Right lobe of liver (tissue), 6 donors: ENCODE data around the gene MEIS2. TPM values are rescaled to one million over a fixed set of nuclear protein-coding genes. Genes with fewer than 3 reads are reported as not detected.
A peak's percentile ranks its signal among the peaks of the same experiment; 100 is the strongest.

Experiments
- ATAC-seq, 4 donors: fragments of 200-7000 bp; cut with Tn5 transposase; one replicate each; pipeline ENCODE4 v1.9.1; 2020; ENCODE audit warnings: mild to moderate bottlenecking in 4 of 4, moderate library complexity in 4 of 4
- DNase-seq, 3 donors: peaks; one replicate each; pipeline ENCODE4 v3.0.0-alpha.2; 2020
- H3K27ac ChIP-seq, 3 donors: fragments of 200-600 bp; one replicate each; pipeline ENCODE4 v1.8.0; 2022
- H3K27me3 ChIP-seq, 2 donors: fragments of 200-600 bp; one replicate each; pipeline ENCODE4 v1.8.0; 2022
- H3K36me3 ChIP-seq, 4 donors: fragments of 200-600 bp; sonication (generic) in 1 of 4; one replicate each; pipeline versions ENCODE4 v1.5.1 to v1.8.0; 2017 to 2022; ENCODE audit warnings: control low read depth in 1 of 4
- H3K4me1 ChIP-seq, 4 donors: fragments of 200-600 bp; sonication (generic) in 1 of 4; one replicate each; pipeline versions ENCODE4 v1.5.1 to v1.8.0; 2017 to 2022; ENCODE audit warnings: control low read depth in 1 of 4
- H3K4me3 ChIP-seq, 3 donors: fragments of 200-600 bp; one replicate each; pipeline ENCODE4 v1.8.0; 2022
- H3K9me3 ChIP-seq, 4 donors: fragments of 200-600 bp; sonication (generic) in 1 of 4; one replicate each; pipeline versions ENCODE4 v1.5.1 to v1.8.0; 2017 to 2022; ENCODE audit warnings: control low read depth in 1 of 4
- CTCF ChIP-seq, 4 donors: fragments of 200-600 bp in 3 of 4; fragments of 450-650 bp in 1 of 4; IDR thresholded peaks; one replicate each; pipeline versions ENCODE4 v1.5.1 to v1.8.0; 2016 to 2022; ENCODE audit warnings: antibody characterized with exemption in 4 of 4, mild to moderate bottlenecking in 2 of 4
- POLR2A ChIP-seq: fragments of 450-650 bp; IDR thresholded peaks from one replicate; pipeline ENCODE4 v1.6.1; 2017; ENCODE audit warnings: antibody characterized with exemption, mild to moderate bottlenecking
- WGBS: methylation state at CpG from one replicate; pipeline ENCODE4 v1.1.6; 2018; ENCODE audit warnings: low coverage, low lambda C conversion rate; ENCODE audit not compliant: insufficient coverage; ENCODE audit errors: missing lambda C conversion rate; 5-methylcytosine and 5-hydroxymethylcytosine counted together
- intact Hi-C, 2 donors: fragments of 100-400 bp; cut with DNase I; formaldehyde crosslinking; loops; one replicate each; pipeline versions ENCODE4 v1.11.2 to v1.14.1; 2022
- total RNA-seq, 6 experiments: library from RNA; depleted of rRNA in 2 of 6; stranded (reverse); fragments of >200 nt in 2 of 6; fragmentation: NEBNext Ultra II Directional in 3 of 6; extraction: Animal tissue kit (Norgen Biotek cat#: 25700) in 3 of 6; gene quantifications; one replicate each; pipeline versions ENCODE4 v1.1.0 to v1.2.4, GENCODE V29; 2016 to 2023
- donor health status: DM: no; HTN: yes; CAD: no.
- donor health status: DM: no; HTN: no; CAD: no.
- donor health status: DM: no; HTN: no; CAD: no.
- donor health status: DM: no; HTN: yes; CAD: no.
- donor health status: DM: no; HTN: yes; CAD: no.

The MEIS2 gene
- total RNA-seq, 6 experiments from 2014 or later: 6.1 to 18.0 (median 7.9) TPM

GRCh38 chr15:37041836-37042235, 58.5 kb downstream of the MEIS2 start:
- ATAC-seq: no peak
- no peaks in the 10 kb centered on the region for H3K9me3 ChIP-seq
- 82% methylated on average over 4 of the region's 4 CpGs for WGBS
- no peaks in the 10 kb centered on the region for H3K36me3 ChIP-seq
- no peak overlapping the region for H3K27ac ChIP-seq
- intact Hi-C loops: no loop called here
- H3K27me3 ChIP-seq: no peaks in the 10 kb centered on the region
- no peak overlapping the region for H3K4me3 ChIP-seq
- TF ChIP-seq POLR2A (no peak), CTCF (IDR thresholded peaks at IDR 0.05) (no peak)
- peaks cover 0 to 8% (median 0%) of the 10 kb centered on the region in 4 donors for H3K4me1 ChIP-seq
- no peak for DNase-seq

GRCh38 chr15:37041042-37041441, 59.3 kb downstream of the MEIS2 start:
- no CpG with 5 or more reads among the region's 1 CpG for WGBS

GRCh38 chr15:37040072-37040742, 60.1 kb downstream of the MEIS2 start:
- 72% methylated on average over 4 of the region's 4 CpGs for WGBS
- Histone ChIP-seq H3K27ac (no peak overlapping the region), H3K4me3 (no peak overlapping the region), H3K9me3 (no peaks in the 10 kb centered on the region), H3K27me3 (no peaks in the 10 kb centered on the region), H3K4me1 (peaks cover 0 to 8% (median 0%) of the 10 kb centered on the region in 4 donors), H3K36me3 (no peaks in the 10 kb centered on the region)
- intact Hi-C loops: no loop called here
- no peak for DNase-seq
- TF ChIP-seq CTCF (IDR thresholded peaks at IDR 0.05) (no peak), POLR2A (no peak)
- peak in 3 of 4 donors; percentile 52 to 68 (median 60) for ATAC-seq

More at GRCh38 chr15:37041042-37041441, 59.3 kb downstream of the MEIS2 start:
- Histone ChIP-seq H3K27me3 (no peaks in the 10 kb centered on the region), H3K36me3 (no peaks in the 10 kb centered on the region), H3K4me1 (peaks cover 0 to 8% (median 0%) of the 10 kb centered on the region in 4 donors), H3K9me3 (no peaks in the 10 kb centered on the region), H3K27ac (no peak overlapping the region), H3K4me3 (no peak overlapping the region)
- intact Hi-C loops: no loop called here
- TF ChIP-seq CTCF (IDR thresholded peaks at IDR 0.05): no peak
- TF ChIP-seq POLR2A: no peak
- DNase-seq (no peak), ATAC-seq (no peak)

GRCh38 chr15:37038716-37039106, 61.6 kb downstream of the MEIS2 start:
- TF ChIP-seq POLR2A (no peak), CTCF (IDR thresholded peaks at IDR 0.05) (no peak)
- 100% methylated on average over 7 of the region's 7 CpGs for WGBS
- Histone ChIP-seq H3K9me3 (no peaks in the 10 kb centered on the region), H3K4me3 (no peak overlapping the region), H3K27ac (no peak overlapping the region), H3K27me3 (no peaks in the 10 kb centered on the region), H3K36me3 (no peaks in the 10 kb centered on the region), H3K4me1 (peaks cover 0 to 8% (median 0%) of the 10 kb centered on the region in 4 donors)
- DNase-seq (no peak), ATAC-seq (no peak)
- intact Hi-C loops: no loop called here
